C4-2B (cell line): ENCODE data around the gene RAB44.

Experiments
- H3K27ac ChIP-seq: fragments of 450-650 bp; 2 replicates; pipeline ENCODE4 v1.5.1; 2017
- CTCF ChIP-seq: fragments of 450-650 bp; conservative IDR thresholded peaks from 2 replicates; pipeline ENCODE4 v1.5.1; 2017; ENCODE audit warnings: mild to moderate bottlenecking
- ZFX ChIP-seq: fragments of 450-650 bp; IDR thresholded peaks from 2 replicates; pipeline ENCODE4 v1.6.1; 2017

The RAB44 gene

GRCh38 chr6:36745836-36746235, 48.2 kb downstream of the RAB44 start:
- TF ChIP-seq CTCF (no peak), ZFX (no peak)
- no peak overlapping the region for H3K27ac ChIP-seq

- no peak overlapping the region for H3K27ac ChIP-seq
- TF ChIP-seq ZFX (no peak), CTCF (no peak)
Measured at GRCh38 chr6:36746251-36746650, 48.6 kb downstream of the RAB44 start.

- TF ChIP-seq CTCF = no peak
- TF ChIP-seq ZFX = no peak
- no peak overlapping the region for H3K27ac ChIP-seq
Measured at GRCh38 chr6:36749829-36750489, 52.3 kb downstream of the RAB44 start.

GRCh38 chr6:36751091-36751490, 53.5 kb downstream of the RAB44 start:
- no peak overlapping the region for H3K27ac ChIP-seq
- TF ChIP-seq CTCF (no peak), ZFX (no peak)

- H3K27ac ChIP-seq = peak overlapping the region; percentile 52
- TF ChIP-seq CTCF = no peak
- no peak for TF ChIP-seq ZFX
Measured at GRCh38 chr6:36751833-36752186, 54.2 kb downstream of the RAB44 start.

GRCh38 chr6:36752187-36752885, 54.7 kb downstream of the RAB44 start:
- peak overlapping the region; percentile 52 for H3K27ac ChIP-seq

More at GRCh38 chr6:36752187-36752885, 54.7 kb downstream of the RAB44 start:
- no peak for TF ChIP-seq CTCF
- TF ChIP-seq ZFX = peak; percentile 35; the same call in 1 of the 2 replicates
